ENCODE measurements around the gene TPRA1. TPM values are rescaled to one million over a fixed set of nuclear protein-coding genes. Genes with fewer than 3 reads are reported as not detected.

Gene TPRA1
- total and polyA plus RNA-seq, 3 donors from 2014 or later, result 32.6 to 59.3 (median 55.7) TPM

- Histone ChIP-seq H3K4me1 (peaks cover 14% of the 10 kb centered on the region), H3K4me3 (no peak overlapping the region), H3K9me3 (no peaks in the 10 kb centered on the region), H3K27me3 (no peaks in the 10 kb centered on the region), H3K36me3 (ENCODE audit: low read depth, missing control alignments) (no peaks in the 10 kb centered on the region), H3K27ac (no peak overlapping the region)
- 76 to 86% methylated on average over 9 of the region's 9 CpGs for WGBS, 2 donors
- intact Hi-C loops (cut with DNase I; ENCODE audit: low total_unique reads), result loop anchor here (10.0 kb wide), 2 partner anchors 550 to 870 kb away; no protein-coding TSS in a partner anchor
- TF ChIP-seq POLR2A (IDR thresholded peaks at IDR 0.05) (no peak), CTCF (IDR thresholded peaks at IDR 0.05) (no peak)
- no peak for DNase-seq
Measured at GRCh38 chr3:127544803-127545201, 45.7 kb downstream of the TPRA1 start.

DNA sequence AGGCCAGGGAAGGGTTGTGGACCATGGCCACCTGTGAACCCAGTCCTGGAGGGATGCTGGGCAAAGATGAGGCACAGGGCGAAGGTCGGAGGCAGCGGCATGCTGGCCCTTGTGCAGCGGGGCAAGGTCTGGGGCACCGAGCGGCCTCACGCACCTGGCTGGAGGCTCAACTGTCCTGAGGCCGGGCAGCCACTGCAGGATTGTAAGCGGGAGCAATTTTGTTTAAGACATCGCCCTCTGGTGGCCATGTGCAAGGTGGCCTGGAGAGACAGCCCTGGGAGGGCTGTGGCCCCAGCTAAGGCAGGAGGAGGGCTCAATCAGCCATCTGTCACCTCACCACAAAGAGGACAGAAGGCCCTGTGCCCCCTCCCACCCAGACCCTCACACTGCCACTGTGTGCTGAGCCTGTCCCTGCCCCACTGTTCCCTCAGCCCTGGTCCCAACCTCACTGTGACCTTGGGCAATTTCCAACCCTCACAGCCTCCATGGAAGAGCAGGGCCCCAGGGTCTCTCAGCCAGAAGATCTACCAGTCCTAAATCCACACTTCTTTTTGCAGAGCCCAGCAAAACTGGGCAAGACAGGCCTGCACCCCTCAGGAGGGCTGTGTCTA is 46.2 kb downstream of the TPRA1 start:
- Histone ChIP-seq H3K4me1 (peaks cover 14% of the 10 kb centered on the region), H3K27me3 (no peaks in the 10 kb centered on the region), H3K27ac (no peak overlapping the region), H3K36me3 (ENCODE audit: low read depth, missing control alignments) (no peaks in the 10 kb centered on the region), H3K9me3 (no peaks in the 10 kb centered on the region), H3K4me3 (no peak overlapping the region)
- TF ChIP-seq POLR2A (IDR thresholded peaks at IDR 0.05) (no peak), CTCF (IDR thresholded peaks at IDR 0.05) (peak; percentile 62 to 79 (median 67))
- DNase-seq, result peak; percentile 89
- intact Hi-C loops (cut with DNase I; ENCODE audit: low total_unique reads), result loop anchor here (10.0 kb wide), 2 partner anchors 549 to 869 kb away; no protein-coding TSS in a partner anchor
- WGBS, 2 donors, result 58 to 80% methylated on average over 1 to 10 of the region's 10 CpGs

- no peak overlapping the region for H3K4me3 ChIP-seq
- DNase-seq, result no peak
- no peak overlapping the region for H3K27ac ChIP-seq
- TF ChIP-seq CTCF (IDR thresholded peaks at IDR 0.05) (no peak), POLR2A (IDR thresholded peaks at IDR 0.05) (no peak)
- no peaks in the 10 kb centered on the region for H3K9me3 ChIP-seq
- H3K27me3 ChIP-seq, result no peaks in the 10 kb centered on the region
- H3K36me3 ChIP-seq (ENCODE audit: low read depth, missing control alignments), result no peaks in the 10 kb centered on the region
- H3K4me1 ChIP-seq, result peaks cover 14% of the 10 kb centered on the region
- intact Hi-C loops (cut with DNase I; ENCODE audit: low total_unique reads), result loop anchor here (10.0 kb wide), 2 partner anchors 549 to 869 kb away; no protein-coding TSS in a partner anchor
- WGBS, 2 donors, result 92 to 95% methylated on average over 12 of the region's 12 CpGs
Measured at GRCh38 chr3:127543441-127543840, 47.1 kb downstream of the TPRA1 start.

DNA sequence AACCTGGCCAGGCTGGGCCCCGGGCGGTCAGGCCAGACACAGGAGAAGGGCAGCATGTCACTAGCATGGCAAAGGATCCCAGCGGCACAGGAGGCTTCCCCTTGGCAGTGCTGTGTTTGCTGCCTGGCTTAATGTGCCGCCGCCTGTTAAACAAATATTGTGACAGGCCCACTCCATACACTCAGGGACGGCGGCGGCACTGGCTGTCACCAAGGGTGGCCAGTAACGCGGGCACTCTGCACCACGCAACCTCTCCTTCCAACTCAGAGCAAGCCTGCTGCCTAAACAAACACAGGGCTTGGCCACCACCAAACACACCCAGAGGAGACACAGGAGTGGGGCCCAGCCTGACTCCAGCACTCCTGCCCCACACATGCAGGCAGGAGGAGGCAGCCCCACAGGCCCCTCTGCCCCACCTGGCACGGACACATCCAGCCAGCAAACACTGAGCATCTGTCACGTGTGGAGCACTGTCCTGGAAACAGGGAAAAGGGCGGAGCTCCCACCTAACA is 48.0 kb downstream of the TPRA1 start:
- no peaks in the 10 kb centered on the region for H3K36me3 ChIP-seq (ENCODE audit: low read depth, missing control alignments)
- WGBS, 2 donors, result 84 to 90% methylated on average over 8 to 14 of the region's 14 CpGs

More for the DNA sequence above, 48.0 kb downstream of the TPRA1 start:
- no peak for TF ChIP-seq POLR2A (IDR thresholded peaks at IDR 0.05)
- TF ChIP-seq CTCF (IDR thresholded peaks at IDR 0.05), result no peak
- intact Hi-C loops (cut with DNase I; ENCODE audit: low total_unique reads), result loop anchor here (10.0 kb wide), 2 partner anchors 548 to 868 kb away; no protein-coding TSS in a partner anchor
- Histone ChIP-seq H3K9me3 (no peaks in the 10 kb centered on the region), H3K27ac (no peak overlapping the region), H3K4me1 (peaks cover 10% of the 10 kb centered on the region), H3K4me3 (no peak overlapping the region), H3K27me3 (no peaks in the 10 kb centered on the region)
- no peak for DNase-seq

Measured in testis (tissue), 3 donors.